ENCODE measurements around the gene CARNS1.
A peak's percentile ranks its signal among the peaks of the same experiment; 100 is the strongest.
"Not testable (repeated sequence)": the region's sequence is repeated elsewhere in the genome, so short reads cannot be mapped to it uniquely, and the experiment has no call there.

The CARNS1 gene

DNA sequence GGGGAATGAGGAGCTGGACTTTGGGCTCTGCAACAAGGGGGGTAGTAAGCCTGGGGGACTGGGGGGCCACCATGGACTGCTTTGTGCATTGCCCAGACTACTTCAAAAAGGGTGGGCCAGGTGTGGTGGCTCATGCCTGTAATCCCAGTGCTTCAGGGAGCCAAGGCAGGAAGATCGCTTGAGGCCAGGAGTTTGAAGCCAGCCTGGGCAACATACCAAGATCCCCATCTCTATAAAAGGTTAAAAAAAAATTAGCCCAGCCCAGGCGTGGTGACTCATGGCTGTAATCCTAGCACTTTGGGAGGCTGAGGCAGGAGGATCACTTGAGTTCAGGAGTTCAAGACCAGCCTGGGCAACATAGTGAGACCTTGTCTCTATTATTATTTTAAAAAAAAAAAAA lies 50.1 kb downstream of the CARNS1 start:
- not testable (repeated sequence) for DNase-seq (ENCODE audit: low read depth)

DNA sequence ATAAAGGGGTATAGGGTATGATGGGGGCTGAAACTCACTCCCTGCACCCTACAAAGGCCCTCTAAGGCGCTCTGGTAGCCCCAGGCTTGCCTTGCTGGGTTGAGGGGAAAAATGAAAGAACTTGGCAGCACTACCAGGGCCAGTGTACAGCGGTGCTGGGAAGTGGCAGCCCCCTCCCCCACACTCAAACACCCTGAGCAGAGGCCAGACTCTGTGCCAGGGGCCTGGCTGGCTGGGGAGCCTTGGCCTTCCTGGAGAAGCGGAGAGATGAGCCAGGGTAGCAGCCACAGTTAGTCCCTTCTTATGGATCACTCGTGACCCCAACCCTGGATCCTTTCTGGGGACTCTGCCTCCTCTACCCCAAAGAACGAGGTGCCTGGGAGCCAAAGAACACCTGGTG lies 50.9 kb downstream of the CARNS1 start:
- DNase-seq (ENCODE audit: low read depth) = no peak

DNA sequence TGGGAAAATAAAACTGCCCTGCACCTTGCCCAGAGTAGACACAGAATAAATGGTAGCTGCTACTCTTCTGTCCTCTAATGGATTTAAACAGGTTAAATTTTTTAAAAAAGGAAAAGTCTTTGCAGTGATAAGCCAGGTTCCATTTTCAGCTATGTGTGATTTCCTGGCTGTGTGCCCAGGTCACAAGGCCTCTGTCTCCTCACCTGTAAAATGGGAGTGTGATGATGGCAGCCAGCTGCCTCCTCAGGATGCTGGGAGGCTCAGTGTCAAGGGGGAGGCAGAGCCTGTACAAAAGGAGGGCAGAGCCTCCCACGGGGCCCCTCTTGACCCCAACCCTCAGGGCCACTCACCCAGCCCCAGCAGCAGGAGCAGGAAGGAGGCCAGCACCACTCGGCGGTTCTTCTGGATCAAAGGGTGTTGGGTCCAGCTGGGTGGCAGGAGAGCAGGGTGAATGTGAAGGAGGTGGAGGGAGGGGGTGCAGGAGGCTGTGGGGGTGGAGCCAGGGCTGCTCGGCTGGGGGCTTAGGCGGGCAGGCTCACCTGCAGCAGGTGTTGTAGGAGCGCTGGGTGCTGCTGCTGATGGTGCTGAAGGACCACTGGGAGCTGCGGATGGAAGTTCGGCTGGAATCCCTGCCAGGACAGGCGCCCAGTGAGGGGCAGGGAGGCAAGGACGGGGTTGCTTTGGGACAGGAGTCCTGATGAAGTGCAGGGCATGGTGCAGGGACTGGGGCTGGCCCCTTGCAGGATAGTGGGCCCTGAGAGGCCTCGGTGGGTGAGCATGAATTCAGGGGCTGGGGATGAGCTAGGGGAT lies 51.7 kb downstream of the CARNS1 start:
- no peak for DNase-seq (ENCODE audit: low read depth)

DNA sequence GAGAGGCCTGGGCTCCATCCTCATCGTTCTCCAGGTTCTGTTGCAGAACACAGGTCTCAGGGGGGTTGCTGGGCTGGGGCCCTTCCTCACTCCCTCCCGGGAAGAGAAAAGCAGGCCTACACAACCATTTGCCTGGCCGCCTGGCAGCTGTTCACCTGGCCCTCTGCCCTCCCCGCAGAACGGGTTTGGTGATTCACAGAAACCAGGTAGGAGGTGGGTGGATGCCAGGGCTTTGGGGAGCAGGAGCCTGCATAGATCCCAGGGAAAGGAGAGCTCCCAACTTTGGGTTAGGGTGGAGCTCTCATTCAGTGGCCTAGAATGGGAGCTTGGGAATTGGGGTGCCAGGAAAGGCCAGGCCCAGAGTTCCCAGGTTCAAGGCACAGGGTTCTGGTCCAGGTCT lies 52.6 kb downstream of the CARNS1 start:
- DNase-seq (ENCODE audit: low read depth) = no peak

DNA sequence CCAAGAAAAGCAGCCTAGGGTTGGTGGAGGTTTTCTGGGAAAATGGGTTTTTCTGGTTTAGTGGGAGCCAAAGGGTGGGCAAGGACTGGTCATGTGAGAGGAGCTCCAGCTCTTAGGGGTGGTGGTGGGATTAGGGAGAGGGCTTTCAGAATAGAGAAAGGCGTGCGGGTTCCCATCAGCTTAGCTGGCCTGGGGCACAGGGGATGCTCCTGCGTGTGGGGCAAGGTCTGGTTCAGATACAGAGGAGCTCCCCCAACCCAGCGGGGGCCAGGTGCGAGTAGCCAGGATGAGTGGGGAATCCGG lies 52.9 kb downstream of the CARNS1 start:
- no peak for DNase-seq (ENCODE audit: low read depth)

DNA sequence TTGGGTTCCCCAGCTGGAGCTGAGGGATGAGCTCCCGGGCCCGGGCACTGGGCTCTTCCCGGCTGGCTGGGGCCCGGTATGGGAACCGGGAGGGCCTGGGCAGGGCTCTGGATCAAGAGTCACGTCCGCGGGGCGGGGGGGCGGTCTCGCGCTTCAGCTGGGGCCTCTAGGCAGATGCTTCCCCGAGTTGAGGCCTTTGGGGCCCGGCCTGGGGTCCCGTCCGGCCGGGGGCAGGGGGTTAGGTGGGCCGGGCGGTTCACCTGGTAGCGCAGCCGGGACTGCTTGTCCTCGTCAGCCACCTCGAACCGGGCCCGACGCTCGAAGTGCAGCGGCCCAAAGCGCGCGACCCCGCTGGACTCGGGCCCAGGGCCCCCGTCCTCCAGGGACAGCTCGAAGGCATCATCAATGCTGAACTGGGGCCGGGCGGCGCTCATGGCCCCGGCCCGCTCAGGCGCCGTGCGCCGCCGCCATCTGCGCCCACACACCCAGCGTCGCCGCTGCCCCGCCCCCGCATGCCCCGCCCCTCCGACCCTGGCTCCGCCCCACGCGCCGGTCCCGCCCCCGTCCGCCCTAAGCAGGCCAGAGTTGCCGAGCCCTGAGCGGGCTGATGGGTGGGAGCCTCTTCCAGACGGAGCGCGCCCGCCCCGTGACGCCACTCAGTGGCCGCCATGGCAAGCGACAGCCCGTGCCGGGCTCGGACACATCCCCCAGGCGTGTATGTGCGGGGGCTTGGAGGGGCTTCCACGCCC lies 53.5 kb downstream of the CARNS1 start, which contains the start of gene TMEM134:
TSS of gene TMEM134 (minus strand) at position 493 of the 749 bp plus-strand sequence. CDS start at position 434, 59 bp downstream.
- DNase-seq (ENCODE audit: low read depth) = peak; percentile 82

DNA sequence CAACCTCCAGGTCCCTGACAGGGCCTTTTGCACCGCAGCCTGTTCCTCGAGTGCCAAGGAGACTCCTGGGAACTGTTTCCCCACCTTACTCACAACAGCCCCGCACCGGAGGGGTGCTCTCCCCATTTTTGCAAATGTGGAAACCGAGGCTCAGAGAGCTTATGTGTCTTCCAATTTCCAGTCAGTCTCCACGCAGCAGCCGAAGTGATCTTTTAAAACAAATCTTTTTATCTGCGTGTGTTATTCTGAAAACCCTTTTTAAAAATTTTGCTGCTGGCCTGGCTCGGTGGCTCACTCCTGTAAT lies 54.0 kb downstream of the CARNS1 start:
- DNase-seq (ENCODE audit: low read depth) = no peak

DNA sequence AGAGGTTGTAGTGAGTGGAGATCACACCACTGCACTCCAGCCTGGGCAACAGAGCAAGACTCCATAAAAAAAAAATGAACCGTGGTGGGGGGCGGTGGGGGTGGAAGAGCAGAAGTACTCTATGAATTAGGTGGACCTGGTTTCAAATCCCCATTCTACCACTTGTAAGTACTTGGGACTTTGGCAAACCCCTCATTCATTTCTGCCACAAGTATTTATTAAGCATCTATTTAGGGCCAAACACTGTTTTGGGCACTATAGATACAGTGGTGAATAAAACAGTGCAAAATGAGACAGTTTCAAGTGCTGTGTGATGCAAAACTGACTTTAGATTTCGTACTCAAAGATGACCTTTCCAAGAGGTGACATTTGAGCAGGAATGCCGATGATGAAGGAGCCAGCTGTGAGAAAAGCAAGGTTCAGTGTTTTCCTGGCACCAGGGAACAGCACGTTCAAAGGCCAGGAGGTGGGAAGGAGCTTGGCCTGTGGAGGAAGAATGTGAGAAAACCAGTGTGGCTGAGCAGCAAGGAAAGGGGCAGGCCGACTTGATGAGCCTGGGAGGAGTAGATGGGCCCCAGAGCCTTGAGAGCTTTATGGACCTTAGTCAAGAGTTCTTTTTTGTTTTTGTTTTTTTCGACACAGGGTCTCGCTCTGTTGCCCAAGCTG lies 55.0 kb downstream of the CARNS1 start:
- DNase-seq (ENCODE audit: low read depth) = no peak

DNA sequence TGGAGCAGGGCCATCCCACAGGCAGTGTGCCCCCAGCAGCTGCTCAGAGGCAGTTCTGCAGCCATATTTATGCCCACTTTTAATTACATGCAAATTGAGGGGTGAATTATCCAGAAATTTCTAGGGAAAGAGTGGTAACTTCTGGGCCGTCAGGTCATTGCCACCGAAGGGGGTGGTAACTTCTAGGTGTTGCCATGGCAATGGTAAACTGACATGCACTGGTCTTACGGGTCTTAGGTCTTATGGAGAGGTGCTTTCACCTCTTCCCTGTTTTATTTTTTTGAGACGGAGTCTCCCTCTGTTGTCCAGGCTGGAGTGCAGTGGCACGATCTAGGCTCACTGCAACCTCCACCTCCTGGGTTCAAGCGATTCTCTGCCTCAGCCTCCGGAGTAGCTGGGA lies 57.4 kb downstream of the CARNS1 start:
- DNase-seq (ENCODE audit: low read depth) = no peak

Measured in stimulated activated CD8-positive, alpha-beta memory T cell treated with anti-CD3 and anti-CD28 coated beads, Interleukin-15, amount 100 ng/mL, for 1 hour (primary cell).